Erythroblast (primary cell): ENCODE data around the gene TRIM50.
"Not testable (repeated sequence)": the region's sequence is repeated elsewhere in the genome, so short reads cannot be mapped to it uniquely, and the experiment has no call there.

Source experiments
- DNase-seq, 2 experiments: peaks; one replicate each; lab custom pipeline; 2025; lab: John Stamatoyannopoulos, UW
- GATA1 ChIP-seq: IDR thresholded peaks from 2 replicates; pipeline ENCODE4 v1.6.1; 2011; ENCODE audit warnings: low read depth, mild to moderate bottlenecking, control low read depth, low read length, moderate library complexity
- POLR2A ChIP-seq: IDR thresholded peaks from 2 replicates; pipeline ENCODE4 v1.6.1; 2011; ENCODE audit warnings: mild to moderate bottlenecking, low read length

The TRIM50 gene

GRCh38 chr7:73327922-73328321, at the start of gene TRIM50, which contains the start of gene FKBP6:
Gene TRIM50 (minus strand): TSS chr7:73328082. CDS start chr7:73324787, 3,295 bp downstream.
Gene FKBP6 (plus strand): TSS chr7:73328161. CDS start chr7:73328429, 268 bp downstream.
- DNase-seq: not testable (repeated sequence)

- no peak for DNase-seq
- TF ChIP-seq GATA1 (no peak), POLR2A (no peak)
These were observed 49.0 kb upstream of the TRIM50 start for GRCh38 chr7:73376671-73377412.

- not testable (repeated sequence) for DNase-seq
These were observed 48.4 kb upstream of the TRIM50 start for GRCh38 chr7:73376262-73376661.

GRCh38 chr7:73373741-73374140, 45.9 kb upstream of the TRIM50 start:
- DNase-seq: no peak

GRCh38 chr7:73369622-73370021, 41.7 kb upstream of the TRIM50 start:
- DNase-seq: no peak
- TF ChIP-seq GATA1: no peak

More at GRCh38 chr7:73373741-73374140, 45.9 kb upstream of the TRIM50 start:
- TF ChIP-seq GATA1: no peak
- no peak for TF ChIP-seq POLR2A

- TF ChIP-seq GATA1: no peak
- no peak for TF ChIP-seq POLR2A
- DNase-seq: no peak
These were observed 41.1 kb upstream of the TRIM50 start for GRCh38 chr7:73369009-73369408.

GRCh38 chr7:73366990-73367389, 39.1 kb upstream of the TRIM50 start:
- DNase-seq: no peak
- TF ChIP-seq POLR2A (no peak), GATA1 (no peak)

- DNase-seq: no peak
- TF ChIP-seq POLR2A: no peak
- no peak for TF ChIP-seq GATA1
These were observed 38.2 kb upstream of the TRIM50 start for GRCh38 chr7:73366127-73366526.

- TF ChIP-seq POLR2A: no peak
- no peak for TF ChIP-seq GATA1
- DNase-seq: no peak
These were observed 36.3 kb upstream of the TRIM50 start for GRCh38 chr7:73364006-73364728.

- no peak for DNase-seq
These were observed 35.5 kb upstream of the TRIM50 start for GRCh38 chr7:73363225-73364005.

GRCh38 chr7:73360590-73360989, 32.7 kb upstream of the TRIM50 start:
- not testable (repeated sequence) for DNase-seq

More at GRCh38 chr7:73363225-73364005, 35.5 kb upstream of the TRIM50 start:
- TF ChIP-seq POLR2A (no peak), GATA1 (no peak)

- TF ChIP-seq GATA1 (no peak), POLR2A (no peak)
- no peak for DNase-seq
These were observed 32.0 kb upstream of the TRIM50 start for GRCh38 chr7:73359746-73360375.

GRCh38 chr7:73359306-73359705, 31.4 kb upstream of the TRIM50 start:
- TF ChIP-seq POLR2A (no peak), GATA1 (no peak)
- DNase-seq: no peak
